ENCODE data around the gene NRN1L.

GRCh38 chr16:67892375-67892774 is 7.7 kb downstream of the NRN1L start:
- TF ChIP-seq CTCF (IDR thresholded peaks at IDR 0.05) (no peak), POLR2A (IDR thresholded peaks at IDR 0.05; ENCODE audit: low read depth) (no peak), POLR2AphosphoS5 (IDR thresholded peaks at IDR 0.05) (no peak), EP300 (IDR thresholded peaks at IDR 0.05) (no peak)

Measured in esophagus muscularis mucosa (tissue), 4 donors.